ENCODE data around the gene PSORS1C1.
"Not testable (repeated sequence)": the region's sequence is repeated elsewhere in the genome, so short reads cannot be mapped to it uniquely, and the experiment has no call there.

Gene PSORS1C1

GRCh38 chr6:31114541-31114878 is at the start of gene PSORS1C1:
Gene PSORS1C1 (plus strand): TSS chr6:31114800. CDS start chr6:31129633, 14,833 bp downstream.
- no peak for DNase-seq (ENCODE audit: low read depth)

- DNase-seq (ENCODE audit: low read depth), result no peak
These were observed 49.0 kb upstream of the PSORS1C1 start for GRCh38 chr6:31065556-31065955.

GRCh38 chr6:31067028-31067427 is 47.6 kb upstream of the PSORS1C1 start:
- DNase-seq (ENCODE audit: low read depth), result not testable (repeated sequence)

- DNase-seq (ENCODE audit: low read depth), result not testable (repeated sequence)
These were observed 46.5 kb upstream of the PSORS1C1 start for GRCh38 chr6:31067891-31068668.

- DNase-seq (ENCODE audit: low read depth), result peak; percentile 28
These were observed 45.8 kb upstream of the PSORS1C1 start for GRCh38 chr6:31068669-31069340.

GRCh38 chr6:31070711-31071197 is 43.8 kb upstream of the PSORS1C1 start:
- DNase-seq (ENCODE audit: low read depth), result no peak

GRCh38 chr6:31074401-31074800 is 40.2 kb upstream of the PSORS1C1 start:
- no peak for DNase-seq (ENCODE audit: low read depth)

GRCh38 chr6:31075528-31075927 is 39.1 kb upstream of the PSORS1C1 start:
- no peak for DNase-seq (ENCODE audit: low read depth)

GRCh38 chr6:31076611-31077010 is 38.0 kb upstream of the PSORS1C1 start:
- DNase-seq (ENCODE audit: low read depth), result no peak

- peak; percentile 29 for DNase-seq (ENCODE audit: low read depth)
These were observed 34.8 kb upstream of the PSORS1C1 start for GRCh38 chr6:31079656-31080261.

- no peak for DNase-seq (ENCODE audit: low read depth)
These were observed 32.7 kb upstream of the PSORS1C1 start for GRCh38 chr6:31081872-31082271.

- DNase-seq (ENCODE audit: low read depth), result no peak
These were observed 30.8 kb upstream of the PSORS1C1 start for GRCh38 chr6:31083742-31084354.

GRCh38 chr6:31086788-31087440 is 27.7 kb upstream of the PSORS1C1 start:
- no peak for DNase-seq (ENCODE audit: low read depth)

- peak; percentile 66 for DNase-seq (ENCODE audit: low read depth)
These were observed 27.0 kb upstream of the PSORS1C1 start for GRCh38 chr6:31087494-31088089.

- DNase-seq (ENCODE audit: low read depth), result no peak
These were observed 24.2 kb upstream of the PSORS1C1 start for GRCh38 chr6:31090275-31090972.

- no peak for DNase-seq (ENCODE audit: low read depth)
These were observed 23.6 kb upstream of the PSORS1C1 start for GRCh38 chr6:31090973-31091364.

GRCh38 chr6:31091680-31092079 is 22.9 kb upstream of the PSORS1C1 start:
- DNase-seq (ENCODE audit: low read depth), result no peak

- no peak for DNase-seq (ENCODE audit: low read depth)
These were observed 22.4 kb upstream of the PSORS1C1 start for GRCh38 chr6:31092238-31092637.

- no peak for DNase-seq (ENCODE audit: low read depth)
These were observed 21.7 kb upstream of the PSORS1C1 start for GRCh38 chr6:31092769-31093505.

- DNase-seq (ENCODE audit: low read depth), result no peak
These were observed 20.2 kb upstream of the PSORS1C1 start for GRCh38 chr6:31094389-31094881.
